CD14-positive monocyte (primary cell): ENCODE results near the gene GRM2. TPM values are rescaled to one million over a fixed set of nuclear protein-coding genes. Genes with fewer than 3 reads are reported as not detected.
A peak's percentile ranks its signal among the peaks of the same experiment; 100 is the strongest.

Experiments
- DNase-seq, 3 donors: peaks; one replicate each; pipeline ENCODE4 v3.0.0-alpha.2; 2011 to 2022
- H2AFZ ChIP-seq: 2 replicates; pipeline ENCODE4 v1.6.0; 2012; ENCODE audit warnings: mild to moderate bottlenecking, low read depth, low read length, inconsistent platforms; ENCODE audit not compliant: insufficient read depth, poor library complexity, severe bottlenecking
- H3K27ac ChIP-seq, 2 donors: 1 replicate in 1 of 2; 2 replicates in 1 of 2; pipeline ENCODE4 v1.5.1; 2012 to 2013; ENCODE audit warnings: low read length in 2 of 2, control low read depth in 1 of 2, inconsistent platforms in 1 of 2, low read depth in 1 of 2, mild to moderate bottlenecking in 1 of 2
- H3K27me3 ChIP-seq, 2 donors: one replicate each; pipeline versions ENCODE4 v1.6.0 to v1.6.1; 2011 to 2013; ENCODE audit warnings: low read length in 2 of 2; ENCODE audit not compliant: control insufficient read depth in 2 of 2, insufficient read depth in 2 of 2
- H3K36me3 ChIP-seq, 2 donors: replicated peaks in 1 of 2; 1 replicate in 1 of 2; 2 replicates in 1 of 2; pipeline versions ENCODE4 v1.5.1 to v1.6.1; 2012 to 2013; ENCODE audit warnings: low read length in 2 of 2, control low read depth in 1 of 2, inconsistent platforms in 1 of 2, mild to moderate bottlenecking in 1 of 2; ENCODE audit not compliant: insufficient read depth in 2 of 2, control insufficient read depth in 1 of 2
- H3K4me1 ChIP-seq, 2 donors: 1 replicate in 1 of 2; 2 replicates in 1 of 2; pipeline versions ENCODE4 v1.5.1 to v1.6.1; 2012 to 2013; ENCODE audit warnings: low read length in 2 of 2, control low read depth in 1 of 2, inconsistent platforms in 1 of 2, mild to moderate bottlenecking in 1 of 2, moderate library complexity in 1 of 2; ENCODE audit not compliant: insufficient read depth in 2 of 2, control insufficient read depth in 1 of 2
- H3K4me2 ChIP-seq: replicated peaks from 2 replicates; pipeline ENCODE3; 2012; ENCODE audit warnings: low read length, moderate library complexity, mild to moderate bottlenecking; ENCODE audit not compliant: poor library complexity, severe bottlenecking; ENCODE audit errors: extremely low read depth
- H3K4me3 ChIP-seq, 3 experiments: fragments of 200-600 bp in 1 of 3; sonication (generic) in 1 of 3; replicated peaks in 1 of 3; 1 replicate in 2 of 3; 2 replicates in 1 of 3; pipeline ENCODE4 v1.5.1; 2011 to 2013; ENCODE audit warnings: low read length in 3 of 3, mild to moderate bottlenecking in 3 of 3, control low read depth in 2 of 3, low read depth in 2 of 3, inconsistent platforms in 1 of 3, moderate library complexity in 1 of 3
- H3K79me2 ChIP-seq: 2 replicates; pipeline ENCODE4 v1.6.0; 2012; ENCODE audit warnings: mild to moderate bottlenecking, control low read depth, inconsistent platforms, low read length, moderate library complexity; ENCODE audit not compliant: insufficient read depth
- H3K9ac ChIP-seq: 2 replicates; pipeline ENCODE4 v1.6.0; 2017; ENCODE audit warnings: low read length, mild to moderate bottlenecking; ENCODE audit not compliant: insufficient read depth, poor library complexity, severe bottlenecking
- H3K9me3 ChIP-seq, 2 donors: replicated peaks in 1 of 2; 1 replicate in 1 of 2; 2 replicates in 1 of 2; pipeline versions ENCODE4 v1.5.1 to v1.6.1; 2012 to 2013; ENCODE audit warnings: low read length in 2 of 2, control low read depth in 1 of 2; ENCODE audit not compliant: control insufficient read depth in 1 of 2, insufficient read depth in 1 of 2
- H4K20me1 ChIP-seq: 2 replicates; pipeline ENCODE4 v1.6.0; 2012; ENCODE audit warnings: mild to moderate bottlenecking, low read length, control low read depth, moderate library complexity; ENCODE audit not compliant: insufficient read depth
- H3K27ac Mint-ChIP-seq, 7 donors: one replicate each; pipeline ENCODE4 v1.8.0; 2020; ENCODE audit warnings: mild to moderate bottlenecking in 7 of 7, mixed read lengths in 7 of 7, moderate library complexity in 6 of 7, inconsistent platforms in 2 of 7
- H3K27me3 Mint-ChIP-seq, 3 donors: one replicate each; pipeline ENCODE4 v1.8.0; 2021 to 2022; ENCODE audit warnings: low read depth in 3 of 3, mild to moderate bottlenecking in 3 of 3, mixed read lengths in 3 of 3, moderate library complexity in 3 of 3, inconsistent platforms in 1 of 3
- H3K36me3 Mint-ChIP-seq, 2 donors: one replicate each; pipeline ENCODE4 v1.8.0; 2020; ENCODE audit warnings: mixed read lengths in 2 of 2, inconsistent platforms in 1 of 2, mild to moderate bottlenecking in 1 of 2
- H3K4me1 Mint-ChIP-seq: one replicate; pipeline ENCODE4 v1.8.0; 2020; ENCODE audit warnings: mild to moderate bottlenecking, mixed read lengths
- H3K4me3 Mint-ChIP-seq, 2 donors: one replicate each; pipeline ENCODE4 v1.8.0; 2020; ENCODE audit warnings: mild to moderate bottlenecking in 2 of 2, mixed read lengths in 2 of 2, moderate library complexity in 1 of 2
- H3K9me3 Mint-ChIP-seq, 7 donors: one replicate each; pipeline ENCODE4 v1.8.0; 2020 to 2022; ENCODE audit warnings: mixed read lengths in 7 of 7, mild to moderate bottlenecking in 6 of 7, moderate library complexity in 6 of 7, inconsistent platforms in 2 of 7
- CTCF ChIP-seq: fragments of 200-600 bp; IDR thresholded peaks from one replicate; pipeline ENCODE4 v1.8.0; 2022; ENCODE audit warnings: antibody characterized with exemption, mild to moderate bottlenecking
- WGBS: methylation state at CpG from one replicate; pipeline ENCODE4 v1.1.5; 2013; ENCODE audit warnings: missing lambda C conversion rate; ENCODE audit not compliant: insufficient coverage; 5-methylcytosine and 5-hydroxymethylcytosine counted together
- intact Hi-C, 2 donors: fragments of 100-400 bp; cut with micrococcal nuclease; formaldehyde crosslinking; loops; one replicate each; pipeline versions ENCODE4 v1.15.0 to v1.15.1; 2023
- polyA plus RNA-seq, 3 donors: library from polyadenylated mRNA; depleted of rRNA in 1 of 3; unstranded in 2 of 3; stranded (reverse) in 1 of 3; fragments of 300-500 nt in 2 of 3; fragments of >200 nt in 1 of 3; fragmentation: Illumina TruSeq in 2 of 3; gene quantifications; 1 replicate in 2 of 3; 2 replicates in 1 of 3; pipeline ENCODE4 v1.2.3, GENCODE V29; 2012 to 2021

The GRM2 gene
- polyA plus RNA-seq, 3 donors, result 0.72 TPM; not detected in 2

GRCh38 chr3:51718547-51719409 is 11.9 kb downstream of the GRM2 start:
- Histone ChIP-seq H3K27me3 (no peaks in the 10 kb centered on the region), H3K9me3 (no peaks in the 10 kb centered on the region), H2AFZ (no peak overlapping the region), H3K27ac (no peak overlapping the region), H3K36me3 (no peaks in the 10 kb centered on the region), H3K79me2 (no peaks in the 10 kb centered on the region), H3K9ac (no peak overlapping the region), H4K20me1 (no peaks in the 10 kb centered on the region), H3K4me3 (no peak overlapping the region), H3K4me2 (no peak overlapping the region), H3K4me1 (peaks cover 0 to 7% of the 10 kb centered on the region in 2 donors)
- Mint-ChIP-seq H3K4me3 (no peak overlapping the region), H3K4me1 (peaks cover 11% of the 10 kb centered on the region), H3K36me3 (no peaks in the 10 kb centered on the region), H3K27ac (no peak overlapping the region), H3K9me3 (no peaks in the 10 kb centered on the region), H3K27me3 (peaks cover 0 to 6% (median 2%) of the 10 kb centered on the region in 3 donors)
- peak; percentile 85 for TF ChIP-seq CTCF
- peak; percentile 65 to 77 (median 65) for DNase-seq
- 61% methylated on average over 13 of the region's 16 CpGs for WGBS
- intact Hi-C loops, result loop anchor here (5.0 kb wide), 2 partner anchors 79 to 84 kb away; no protein-coding TSS in a partner anchor

- TF ChIP-seq CTCF, result peak; percentile 51
- H3K27ac ChIP-seq, result no peak overlapping the region
- H3K9ac ChIP-seq, result no peak overlapping the region
- no peaks in the 10 kb centered on the region for H3K79me2 ChIP-seq
- no peaks in the 10 kb centered on the region for H4K20me1 ChIP-seq
- DNase-seq, result no peak
- WGBS, result 100% methylated on average over 2 of the region's 5 CpGs
- no peak overlapping the region for H2AFZ ChIP-seq
- intact Hi-C loops, result loop anchor here (5.0 kb wide), 2 partner anchors 78 to 83 kb away; no protein-coding TSS in a partner anchor
- H3K9me3 ChIP-seq, result no peaks in the 10 kb centered on the region
- H3K4me1 Mint-ChIP-seq, result peaks cover 14% of the 10 kb centered on the region
- H3K36me3 Mint-ChIP-seq, result no peaks in the 10 kb centered on the region
- H3K4me3 ChIP-seq, result no peak overlapping the region
- H3K27me3 Mint-ChIP-seq, result peaks cover 0 to 6% (median 2%) of the 10 kb centered on the region in 3 donors
- H3K27ac Mint-ChIP-seq, result peak overlapping the region in 1 of 7 donors; percentile 60
- peaks cover 0 to 7% of the 10 kb centered on the region in 2 donors for H3K4me1 ChIP-seq
- no peak overlapping the region for H3K4me3 Mint-ChIP-seq
- H3K36me3 ChIP-seq, result no peaks in the 10 kb centered on the region
- H3K4me2 ChIP-seq, result no peak overlapping the region
- no peaks in the 10 kb centered on the region for H3K9me3 Mint-ChIP-seq
- H3K27me3 ChIP-seq, result no peaks in the 10 kb centered on the region
Measured at GRCh38 chr3:51719410-51720025, 12.7 kb downstream of the GRM2 start.
